ENCODE results near the gene BRD4. TPM values are rescaled to one million over a fixed set of nuclear protein-coding genes. Genes with fewer than 3 reads are reported as not detected.
A peak's percentile ranks its signal among the peaks of the same experiment; 100 is the strongest.

BRD4 gene
- total and polyA plus RNA-seq, 5 experiments from 2014 or later, result 10.6 to 180 (median 37.2) TPM

- DNase-seq (no peak), ATAC-seq (no peak)
- Mint-ChIP-seq H3K27me3 (no peaks in the 10 kb centered on the region), H3K36me3 (peaks cover 4 to 40% (median 7%) of the 10 kb centered on the region in 3 donors), H3K27ac (peak overlapping the region in 9 of 10 donors; percentile 43 to 86 (median 59)), H3K9me3 (no peaks in the 10 kb centered on the region), H3K4me1 (peaks cover 26 to 95% (median 81%) of the 10 kb centered on the region in 4 donors), H3K4me3 (peak overlapping the region in 2 of 10 donors; percentile 19 to 20)
- POLR2A ChIA-PET, result no interaction called here
Measured at GRCh38 chr19:15274477-15274876, 57.9 kb downstream of the BRD4 start.

GRCh38 chr19:15269806-15270205, 62.5 kb downstream of the BRD4 start:
- ATAC-seq (no peak), DNase-seq (no peak)
- H3K27me3 Mint-ChIP-seq, result no peaks in the 10 kb centered on the region
- POLR2A ChIA-PET, result no interaction called here
- peak overlapping the region in 6 of 10 donors; percentile 18 to 92 (median 52) for H3K27ac Mint-ChIP-seq
- peaks cover 6 to 74% (median 7%) of the 10 kb centered on the region in 3 donors for H3K36me3 Mint-ChIP-seq
- H3K4me3 Mint-ChIP-seq, result no peak overlapping the region
- peaks cover 24 to 68% (median 53%) of the 10 kb centered on the region in 4 donors for H3K4me1 Mint-ChIP-seq
- H3K9me3 Mint-ChIP-seq, result no peaks in the 10 kb centered on the region

GRCh38 chr19:15268928-15269253, 63.4 kb downstream of the BRD4 start:
- H3K27me3 Mint-ChIP-seq, result no peaks in the 10 kb centered on the region
- H3K4me1 Mint-ChIP-seq, result peaks cover 20 to 62% (median 44%) of the 10 kb centered on the region in 4 donors
- ATAC-seq (no peak), DNase-seq (no peak)
- peak overlapping the region in 7 of 10 donors; percentile 20 to 90 (median 71) for H3K27ac Mint-ChIP-seq
- peaks cover 6 to 84% (median 7%) of the 10 kb centered on the region in 3 donors for H3K36me3 Mint-ChIP-seq
- no peak overlapping the region for H3K4me3 Mint-ChIP-seq
- no peaks in the 10 kb centered on the region for H3K9me3 Mint-ChIP-seq
- POLR2A ChIA-PET, result no interaction called here

- H3K4me1 Mint-ChIP-seq, result peaks cover 20 to 58% (median 39%) of the 10 kb centered on the region in 4 donors
- ATAC-seq (no peak), DNase-seq (no peak)
- H3K36me3 Mint-ChIP-seq, result peaks cover 6 to 89% (median 7%) of the 10 kb centered on the region in 3 donors
- no peaks in the 10 kb centered on the region for H3K9me3 Mint-ChIP-seq
- POLR2A ChIA-PET, result no interaction called here
- H3K27me3 Mint-ChIP-seq, result no peaks in the 10 kb centered on the region
- H3K4me3 Mint-ChIP-seq, result no peak overlapping the region
- peak overlapping the region in 9 of 10 donors; percentile 15 to 93 (median 74) for H3K27ac Mint-ChIP-seq
Measured at GRCh38 chr19:15268192-15268927, 64.0 kb downstream of the BRD4 start.

GRCh38 chr19:15266683-15267082, 65.7 kb downstream of the BRD4 start:
- peaks cover 4 to 90% (median 7%) of the 10 kb centered on the region in 3 donors for H3K36me3 Mint-ChIP-seq
- no peaks in the 10 kb centered on the region for H3K9me3 Mint-ChIP-seq
- ATAC-seq (no peak), DNase-seq (no peak)
- POLR2A ChIA-PET, result no interaction called here
- H3K27ac Mint-ChIP-seq, result peak overlapping the region in 2 of 10 donors; percentile 6 to 25
- H3K27me3 Mint-ChIP-seq, result no peaks in the 10 kb centered on the region
- no peak overlapping the region for H3K4me3 Mint-ChIP-seq
- H3K4me1 Mint-ChIP-seq, result peaks cover 16 to 41% (median 27%) of the 10 kb centered on the region in 4 donors

GRCh38 chr19:15265850-15266248, 66.5 kb downstream of the BRD4 start:
- Mint-ChIP-seq H3K27ac (peak overlapping the region in 2 of 10 donors; percentile 17 to 63), H3K36me3 (peaks cover 0 to 89% (median 3%) of the 10 kb centered on the region in 3 donors), H3K4me1 (peaks cover 9 to 33% (median 21%) of the 10 kb centered on the region in 4 donors), H3K4me3 (no peak overlapping the region), H3K9me3 (no peaks in the 10 kb centered on the region), H3K27me3 (no peaks in the 10 kb centered on the region)
- POLR2A ChIA-PET, result interaction anchor here (1.0 kb wide), 1 partner anchor 153 kb away, joined by 3 read pairs; the partner anchor contains the start of gene AKAP8L
- DNase-seq (no peak), ATAC-seq (no peak)

- H3K27ac Mint-ChIP-seq, result peak overlapping the region in 3 of 10 donors; percentile 17 to 63 (median 20)
- H3K4me1 Mint-ChIP-seq, result peaks cover 9 to 28% (median 18%) of the 10 kb centered on the region in 4 donors
- no peaks in the 10 kb centered on the region for H3K9me3 Mint-ChIP-seq
- no peak for ATAC-seq
- no peaks in the 10 kb centered on the region for H3K27me3 Mint-ChIP-seq
- no peak for DNase-seq
- POLR2A ChIA-PET, result interaction anchor here (1.0 kb wide), 1 partner anchor 154 kb away, joined by 3 read pairs; the partner anchor contains the start of gene AKAP8L
- H3K36me3 Mint-ChIP-seq, result peaks cover 0 to 89% (median 5%) of the 10 kb centered on the region in 3 donors
- no peak overlapping the region for H3K4me3 Mint-ChIP-seq
Measured at GRCh38 chr19:15265214-15265849, 67.0 kb downstream of the BRD4 start.

- POLR2A ChIA-PET, result no interaction called here
- ATAC-seq (no peak), DNase-seq (no peak)
- Mint-ChIP-seq H3K9me3 (no peaks in the 10 kb centered on the region), H3K27me3 (no peaks in the 10 kb centered on the region), H3K27ac (peak overlapping the region in 1 of 10 donors; percentile 40), H3K36me3 (peaks cover 0 to 86% (median 5%) of the 10 kb centered on the region in 3 donors), H3K4me3 (no peak overlapping the region), H3K4me1 (peaks cover 9 to 23% (median 16%) of the 10 kb centered on the region in 4 donors)
Measured at GRCh38 chr19:15264933-15265206, 67.5 kb downstream of the BRD4 start.

GRCh38 chr19:15264061-15264932, 68.0 kb downstream of the BRD4 start:
- Mint-ChIP-seq H3K9me3 (no peaks in the 10 kb centered on the region), H3K36me3 (peaks cover 0 to 84% (median 5%) of the 10 kb centered on the region in 3 donors), H3K27me3 (no peaks in the 10 kb centered on the region), H3K4me3 (no peak overlapping the region), H3K4me1 (peaks cover 9 to 20% (median 14%) of the 10 kb centered on the region in 4 donors), H3K27ac (peak overlapping the region in 4 of 10 donors; percentile 33 to 83 (median 49))
- peak; percentile 75 to 80 for ATAC-seq
- peak; percentile 44 to 84 (median 71) for DNase-seq
- POLR2A ChIA-PET, result interaction anchor here (0.5 to 0.6 kb wide), 3 partner anchors 23 to 554 kb away, joined by 3 to 4 read pairs (median 3); no protein-coding TSS in a partner anchor

- POLR2A ChIA-PET, result interaction anchor here (0.6 to 1.0 kb wide), 3 partner anchors 24 to 555 kb away, joined by 3 to 4 read pairs (median 4); no protein-coding TSS in a partner anchor
- no peak overlapping the region for H3K4me3 Mint-ChIP-seq
- H3K4me1 Mint-ChIP-seq, result peaks cover 6 to 17% (median 10%) of the 10 kb centered on the region in 4 donors
- peaks cover 0 to 86% (median 5%) of the 10 kb centered on the region in 3 donors for H3K36me3 Mint-ChIP-seq
- H3K27ac Mint-ChIP-seq, result peak overlapping the region in 3 of 10 donors; percentile 40 to 70 (median 49)
- ATAC-seq (no peak), DNase-seq (no peak)
- H3K9me3 Mint-ChIP-seq, result no peaks in the 10 kb centered on the region
- no peaks in the 10 kb centered on the region for H3K27me3 Mint-ChIP-seq
Measured at GRCh38 chr19:15263361-15263985, 68.9 kb downstream of the BRD4 start.

- ATAC-seq, result no peak
Measured at GRCh38 chr19:15262011-15262410, 70.3 kb downstream of the BRD4 start.

GRCh38 chr19:15260939-15261338, 71.4 kb downstream of the BRD4 start:
- peak overlapping the region in 3 of 10 donors; percentile 3 to 40 (median 31) for H3K27ac Mint-ChIP-seq
- ATAC-seq, result no peak
- H3K27me3 Mint-ChIP-seq, result no peaks in the 10 kb centered on the region
- peaks cover 1 to 7% (median 4%) of the 10 kb centered on the region in 4 donors for H3K4me1 Mint-ChIP-seq
- DNase-seq, result no peak
- POLR2A ChIA-PET, result no interaction called here
- H3K9me3 Mint-ChIP-seq, result no peaks in the 10 kb centered on the region
- peaks cover 0 to 85% (median 8%) of the 10 kb centered on the region in 3 donors for H3K36me3 Mint-ChIP-seq
- H3K4me3 Mint-ChIP-seq, result peak overlapping the region in 1 of 10 donors; percentile 1

More at GRCh38 chr19:15262011-15262410, 70.3 kb downstream of the BRD4 start:
- peaks cover 1 to 4% (median 4%) of the 10 kb centered on the region in 4 donors for H3K4me1 Mint-ChIP-seq
- no peaks in the 10 kb centered on the region for H3K9me3 Mint-ChIP-seq
- no peak overlapping the region for H3K4me3 Mint-ChIP-seq
- no peak for DNase-seq
- peaks cover 0 to 84% (median 4%) of the 10 kb centered on the region in 3 donors for H3K36me3 Mint-ChIP-seq
- POLR2A ChIA-PET, result interaction anchor here (0.8 kb wide), 1 partner anchor 95 kb away, joined by 3 read pairs; no protein-coding TSS in a partner anchor
- H3K27me3 Mint-ChIP-seq, result no peaks in the 10 kb centered on the region
- peak overlapping the region in 1 of 10 donors; percentile 37 for H3K27ac Mint-ChIP-seq
